Panc1 (cell line): ENCODE data around the gene ERAL1. TPM values are rescaled to one million over a fixed set of nuclear protein-coding genes. Genes with fewer than 3 reads are reported as not detected.

Experiments
- ATAC-seq: fragments of 200-7000 bp; cut with Tn5 transposase; 2 replicates; pipeline ENCODE4 v1.9.1; 2020; ENCODE audit warnings: mild to moderate bottlenecking, moderate library complexity
- BruUV-seq: library from RNA; stranded (reverse); fragments of 400-500 nt; replicated peaks from 2 replicates; lab custom pipeline; 2021; lab: Mats Ljungman, UMichigan
- CTCF ChIA-PET: fragments of 300-600 bp; sonication (Branson Sonifier 250); formaldehyde crosslinking; loops from one replicate; lab custom pipeline; 2022; ENCODE audit warnings: antibody characterized with exemption; lab: Charles Lee
- POLR2A ChIA-PET: fragments of 300-600 bp; sonication (Branson Sonifier 250); formaldehyde crosslinking; loops from one replicate; lab custom pipeline; 2022; ENCODE audit warnings: antibody characterized with exemption; lab: Charles Lee
- DNase-seq: peaks from one replicate; pipeline ENCODE4 v3.0.0-alpha.2; 2010; ENCODE audit warnings: low read depth, low spot score
- H3K27ac ChIP-seq: 2 replicates; pipeline ENCODE4 v1.5.1; 2011; ENCODE audit warnings: mild to moderate bottlenecking, low read length, inconsistent platforms
- H3K27me3 ChIP-seq: fragments of 200-500 bp; sonication (Bioruptor generic); 2 replicates; pipeline ENCODE4 v1.6.0; 2014; ENCODE audit warnings: low read length, inconsistent platforms; ENCODE audit not compliant: control insufficient read depth, insufficient read depth
- H3K36me3 ChIP-seq: fragments of 200-500 bp; sonication (Bioruptor generic); 2 replicates; pipeline ENCODE4 v1.5.1; 2014; ENCODE audit warnings: inconsistent platforms, mild to moderate bottlenecking, low read length, moderate library complexity; ENCODE audit not compliant: control insufficient read depth, insufficient read depth
- H3K4me1 ChIP-seq: 2 replicates; pipeline ENCODE4 v1.5.1; 2011; ENCODE audit warnings: inconsistent platforms, mild to moderate bottlenecking, low read length, moderate library complexity; ENCODE audit not compliant: control insufficient read depth, insufficient read depth
- H3K4me3 ChIP-seq, 2 experiments: 2 replicates each; pipeline ENCODE4 v1.5.1; 2011 to 2012; ENCODE audit warnings: low read depth in 2 of 2, low read length in 2 of 2, mild to moderate bottlenecking in 2 of 2, inconsistent platforms in 1 of 2, moderate library complexity in 1 of 2
- H3K9me3 ChIP-seq: fragments of 200-500 bp; sonication (Bioruptor generic); 2 replicates; pipeline ENCODE4 v1.5.1; 2014; ENCODE audit warnings: low read depth, mild to moderate bottlenecking, inconsistent platforms, low read length, moderate library complexity; ENCODE audit not compliant: control insufficient read depth, insufficient read depth
- POLR2AphosphoS5 ChIP-seq: IDR thresholded peaks from 2 replicates; pipeline ENCODE4 v1.6.1; 2012; ENCODE audit warnings: mild to moderate bottlenecking, low read depth, low read length, moderate library complexity
- REST ChIP-seq, 2 experiments: IDR thresholded peaks; 2 replicates each; pipeline ENCODE4 v1.6.1; 2011 to 2012; ENCODE audit warnings: low read depth in 2 of 2, control low read depth in 1 of 2, low read length in 1 of 2, mild to moderate bottlenecking in 1 of 2, moderate library complexity in 1 of 2; ENCODE audit not compliant: insufficient read depth in 1 of 2
- SIN3A ChIP-seq: IDR thresholded peaks from 2 replicates; pipeline ENCODE4 v1.6.1; 2012; ENCODE audit warnings: low read depth, mild to moderate bottlenecking, low read length, moderate library complexity, borderline replicate concordance; ENCODE audit not compliant: insufficient read depth
- TCF7L2 ChIP-seq: IDR thresholded peaks from 2 replicates; pipeline ENCODE4 v1.6.1; 2011; ENCODE audit warnings: mild to moderate bottlenecking, low read depth, low read length, inconsistent platforms
- in situ Hi-C: cut with HindIII; loops from 2 replicates; pipeline ENCODE4 v1.10.0; 2016; ENCODE audit warnings: low sequenced_read_pairs, low pct_unique_long_range_greater_than_20kb
- intact Hi-C: fragments of 100-400 bp; cut with micrococcal nuclease; formaldehyde crosslinking; loops from one replicate; pipeline ENCODE4 v1.10.0; 2022; ENCODE audit not compliant: unreplicated experiment
- total RNA-seq: library from RNA; stranded (reverse); gene quantifications from one replicate; pipeline ENCODE4 v1.2.1, GENCODE V29; 2021; ENCODE audit not compliant: unreplicated experiment
- TF ChIP-seq, protein P1 (sequence below): fragments of 450-650 bp; IDR thresholded peaks from 2 replicates; pipeline ENCODE4 v1.5.1; 2017; ENCODE audit warnings: mild to moderate bottlenecking

Gene ERAL1
- total RNA-seq, 1 experiment from 2014 or later: 74.2 TPM

GRCh38 chr17:28839221-28839620 is 15.6 kb upstream of the ERAL1 start:
- ChIA-PET CTCF (no interaction called here), POLR2A (no interaction called here)
- Histone ChIP-seq H3K4me1 (peaks cover 5% of the 10 kb centered on the region; the same call in 1 of the 2 replicates), H3K27me3 (no peaks in the 10 kb centered on the region), H3K9me3 (no peaks in the 10 kb centered on the region), H3K4me3 (no peak overlapping the region), H3K27ac (no peak overlapping the region), H3K36me3 (no peaks in the 10 kb centered on the region; the same call in 1 of the 2 replicates)
- no peak for ATAC-seq
- TF ChIP-seq POLR2AphosphoS5 (no peak), SIN3A (no peak), TCF7L2 (no peak), REST (IDR thresholded peaks at IDR 0.05; ENCODE audit: insufficient read depth in 1 of 2, low read depth in 2 of 2, low read length in 1 of 2) (no peak)
- TF ChIP-seq, protein P1, sequence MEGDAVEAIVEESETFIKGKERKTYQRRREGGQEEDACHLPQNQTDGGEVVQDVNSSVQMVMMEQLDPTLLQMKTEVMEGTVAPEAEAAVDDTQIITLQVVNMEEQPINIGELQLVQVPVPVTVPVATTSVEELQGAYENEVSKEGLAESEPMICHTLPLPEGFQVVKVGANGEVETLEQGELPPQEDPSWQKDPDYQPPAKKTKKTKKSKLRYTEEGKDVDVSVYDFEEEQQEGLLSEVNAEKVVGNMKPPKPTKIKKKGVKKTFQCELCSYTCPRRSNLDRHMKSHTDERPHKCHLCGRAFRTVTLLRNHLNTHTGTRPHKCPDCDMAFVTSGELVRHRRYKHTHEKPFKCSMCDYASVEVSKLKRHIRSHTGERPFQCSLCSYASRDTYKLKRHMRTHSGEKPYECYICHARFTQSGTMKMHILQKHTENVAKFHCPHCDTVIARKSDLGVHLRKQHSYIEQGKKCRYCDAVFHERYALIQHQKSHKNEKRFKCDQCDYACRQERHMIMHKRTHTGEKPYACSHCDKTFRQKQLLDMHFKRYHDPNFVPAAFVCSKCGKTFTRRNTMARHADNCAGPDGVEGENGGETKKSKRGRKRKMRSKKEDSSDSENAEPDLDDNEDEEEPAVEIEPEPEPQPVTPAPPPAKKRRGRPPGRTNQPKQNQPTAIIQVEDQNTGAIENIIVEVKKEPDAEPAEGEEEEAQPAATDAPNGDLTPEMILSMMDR: no peak
- in situ Hi-C loops: no loop called here
- no TSS peak for BruUV-seq
- no peak for DNase-seq
- intact Hi-C loops: no loop called here

GRCh38 chr17:28841901-28842281 is 12.9 kb upstream of the ERAL1 start:
- DNase-seq (no peak), ATAC-seq (peak; percentile 17; the same call in 1 of the 2 replicates)
- no peaks in the 10 kb centered on the region for H3K9me3 ChIP-seq
- no peak for TF ChIP-seq TCF7L2
- TF ChIP-seq REST (IDR thresholded peaks at IDR 0.05; ENCODE audit: insufficient read depth in 1 of 2, low read depth in 2 of 2, low read length in 1 of 2): no peak
- no peak for TF ChIP-seq SIN3A
- TF ChIP-seq, protein P1: no peak
- no peak for TF ChIP-seq POLR2AphosphoS5
- H3K4me1 ChIP-seq: peaks cover 5% of the 10 kb centered on the region; the same call in 1 of the 2 replicates
- no peaks in the 10 kb centered on the region; the same call in 1 of the 2 replicates for H3K36me3 ChIP-seq
- in situ Hi-C loops: no loop called here
- intact Hi-C loops: loop anchor here (10.0 kb wide), 1 partner anchor 63 kb away; the partner anchor contains the start of gene DHRS13
- peak overlapping the region; percentile 82 to 85 for H3K4me3 ChIP-seq
- H3K27ac ChIP-seq: peak overlapping the region; percentile 96
- TSS peak; percentile 96 for BruUV-seq
- ChIA-PET CTCF (interaction anchor here (0.9 to 1.2 kb wide), 4 partner anchors 13 to 115 kb away, joined by 3 to 5 read pairs (median 4); no protein-coding TSS in a partner anchor), POLR2A (interaction anchor here (0.5 to 1.2 kb wide), 3 partner anchors 8 to 28 kb away, joined by 3 to 7 read pairs (median 7); no protein-coding TSS in a partner anchor)
- no peaks in the 10 kb centered on the region for H3K27me3 ChIP-seq
